Ascending aorta (tissue), 2 donors: ENCODE data around the gene TRIM52. TPM values are rescaled to one million over a fixed set of nuclear protein-coding genes. Genes with fewer than 3 reads are reported as not detected.
"Not testable (repeated sequence)": the region's sequence is repeated elsewhere in the genome, so short reads cannot be mapped to it uniquely, and the experiment has no call there.

ENCODE experiments used
- DNase-seq, 2 donors: peaks; one replicate each; pipeline ENCODE4 v3.0.0-alpha.2; 2019; ENCODE audit warnings: low spot score in 2 of 2
- H3K27ac ChIP-seq, 2 donors: fragments of 200-600 bp; sonication (generic); one replicate each; pipeline ENCODE4 v1.5.1; 2016 to 2017; ENCODE audit warnings: mild to moderate bottlenecking in 1 of 2
- H3K27me3 ChIP-seq: fragments of 200-600 bp; sonication (generic); one replicate; pipeline ENCODE4 v1.5.1; 2017
- H3K36me3 ChIP-seq, 2 donors: fragments of 200-600 bp; sonication (generic); one replicate each; pipeline ENCODE4 v1.5.1; 2016
- H3K4me1 ChIP-seq, 2 donors: fragments of 200-600 bp; sonication (generic); one replicate each; pipeline ENCODE4 v1.5.1; 2016 to 2017; ENCODE audit warnings: mild to moderate bottlenecking in 1 of 2
- H3K4me3 ChIP-seq, 2 donors: fragments of 200-600 bp; sonication (generic); one replicate each; pipeline ENCODE4 v1.5.1; 2016 to 2017; ENCODE audit warnings: mild to moderate bottlenecking in 1 of 2
- H3K9me3 ChIP-seq, 2 donors: fragments of 200-600 bp; sonication (generic); one replicate each; pipeline ENCODE4 v1.5.1; 2016
- intact Hi-C: fragments of 100-400 bp; cut with DNase I; formaldehyde crosslinking; loops from one replicate; pipeline ENCODE4 v1.15.1; 2023
- total RNA-seq: library from RNA; depleted of rRNA; stranded (reverse); fragments of >200 nt; gene quantifications from one replicate; pipeline ENCODE4 v1.1.0, GENCODE V29; 2016
- TF ChIP-seq, protein P1 (sequence below), 3 experiments: fragments of 200-600 bp in 2 of 3; fragments of 450-650 bp in 1 of 3; sonication (generic) in 2 of 3; IDR thresholded peaks; one replicate each; pipeline ENCODE4 v1.5.1; 2016 to 2019; ENCODE audit warnings: antibody characterized with exemption in 3 of 3, mild to moderate bottlenecking in 1 of 3, moderate library complexity in 1 of 3

Gene TRIM52
- total RNA-seq, 1 donor from 2014 or later: 21.2 TPM

DNA sequence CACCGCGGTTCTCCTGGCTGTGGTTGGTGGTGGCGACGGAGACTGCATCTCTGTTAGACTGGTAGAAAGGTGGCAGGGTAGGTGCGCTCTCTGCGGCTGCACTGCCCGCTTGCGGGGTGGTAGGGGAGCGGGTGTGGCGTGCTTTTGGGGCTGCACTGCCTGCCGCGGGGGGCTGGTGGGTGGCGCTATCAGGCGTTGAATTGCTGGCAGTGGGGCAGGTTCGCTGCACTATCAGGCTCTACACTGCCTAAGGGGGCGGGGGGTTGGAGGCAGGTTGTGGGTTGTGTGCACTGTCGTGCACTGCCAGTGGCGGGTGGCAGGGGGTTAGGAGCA, 21.0 kb upstream of the TRIM52 start:
- intact Hi-C loops: no loop called here
- H3K36me3 ChIP-seq: no peaks in the 10 kb centered on the region
- no peak for DNase-seq
- no peak overlapping the region for H3K4me3 ChIP-seq
- H3K27me3 ChIP-seq: no peaks in the 10 kb centered on the region
- H3K4me1 ChIP-seq: no peaks in the 10 kb centered on the region
- H3K27ac ChIP-seq: no peak overlapping the region
- TF ChIP-seq, protein P1, sequence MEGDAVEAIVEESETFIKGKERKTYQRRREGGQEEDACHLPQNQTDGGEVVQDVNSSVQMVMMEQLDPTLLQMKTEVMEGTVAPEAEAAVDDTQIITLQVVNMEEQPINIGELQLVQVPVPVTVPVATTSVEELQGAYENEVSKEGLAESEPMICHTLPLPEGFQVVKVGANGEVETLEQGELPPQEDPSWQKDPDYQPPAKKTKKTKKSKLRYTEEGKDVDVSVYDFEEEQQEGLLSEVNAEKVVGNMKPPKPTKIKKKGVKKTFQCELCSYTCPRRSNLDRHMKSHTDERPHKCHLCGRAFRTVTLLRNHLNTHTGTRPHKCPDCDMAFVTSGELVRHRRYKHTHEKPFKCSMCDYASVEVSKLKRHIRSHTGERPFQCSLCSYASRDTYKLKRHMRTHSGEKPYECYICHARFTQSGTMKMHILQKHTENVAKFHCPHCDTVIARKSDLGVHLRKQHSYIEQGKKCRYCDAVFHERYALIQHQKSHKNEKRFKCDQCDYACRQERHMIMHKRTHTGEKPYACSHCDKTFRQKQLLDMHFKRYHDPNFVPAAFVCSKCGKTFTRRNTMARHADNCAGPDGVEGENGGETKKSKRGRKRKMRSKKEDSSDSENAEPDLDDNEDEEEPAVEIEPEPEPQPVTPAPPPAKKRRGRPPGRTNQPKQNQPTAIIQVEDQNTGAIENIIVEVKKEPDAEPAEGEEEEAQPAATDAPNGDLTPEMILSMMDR (IDR thresholded peaks at IDR 0.05): no peak
- no peaks in the 10 kb centered on the region for H3K9me3 ChIP-seq

DNA sequence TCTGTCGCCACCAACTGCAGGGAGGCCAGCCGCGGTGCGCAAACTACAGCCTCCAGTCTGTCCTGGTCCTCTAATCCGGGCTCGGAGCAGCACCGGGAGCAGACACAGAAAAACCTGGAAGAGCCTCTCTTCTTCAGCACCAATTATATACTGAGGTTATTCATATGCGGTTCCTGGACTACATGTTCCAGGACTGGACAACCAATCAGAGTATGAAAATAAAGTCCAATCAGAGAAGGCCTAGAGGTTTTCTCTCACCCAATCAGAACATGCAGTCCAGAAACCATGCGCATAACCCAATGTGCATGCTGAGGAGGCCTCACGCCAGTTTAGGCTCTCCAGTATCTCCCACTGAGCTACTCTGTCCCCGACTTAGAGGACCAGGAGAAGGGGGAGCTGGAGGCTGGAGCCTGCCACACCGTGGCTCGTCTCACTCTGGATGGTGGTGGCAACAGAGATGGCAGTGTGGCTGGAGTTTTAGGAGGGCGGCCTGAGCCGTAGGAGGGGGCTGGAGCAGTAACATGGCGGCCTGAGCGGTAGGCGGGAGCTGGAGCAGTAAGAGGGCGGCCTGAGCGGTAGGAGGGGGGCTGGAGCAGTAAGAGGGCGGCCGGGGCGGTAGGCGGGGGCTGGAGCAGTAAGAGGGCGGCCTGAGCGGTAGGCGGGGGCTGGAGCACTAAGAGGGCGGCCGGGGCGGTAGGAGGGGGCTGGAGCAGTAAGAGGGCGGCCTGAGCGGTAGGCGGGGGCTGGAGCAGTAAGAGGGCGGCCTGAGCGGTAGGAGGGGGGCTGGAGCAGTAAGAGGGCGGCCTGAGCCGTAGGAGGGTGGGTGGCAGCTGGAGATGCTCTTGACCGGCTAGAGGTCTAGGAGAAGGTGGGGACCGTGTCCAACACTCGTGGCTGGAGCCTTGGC, 20.4 kb upstream of the TRIM52 start:
- no peaks in the 10 kb centered on the region for H3K27me3 ChIP-seq
- H3K4me3 ChIP-seq: no peak overlapping the region
- intact Hi-C loops: no loop called here
- H3K9me3 ChIP-seq: no peaks in the 10 kb centered on the region
- H3K27ac ChIP-seq: no peak overlapping the region
- no peaks in the 10 kb centered on the region for H3K4me1 ChIP-seq
- no peaks in the 10 kb centered on the region for H3K36me3 ChIP-seq
- DNase-seq: no peak
- TF ChIP-seq, protein P1 (IDR thresholded peaks at IDR 0.05): no peak

DNA sequence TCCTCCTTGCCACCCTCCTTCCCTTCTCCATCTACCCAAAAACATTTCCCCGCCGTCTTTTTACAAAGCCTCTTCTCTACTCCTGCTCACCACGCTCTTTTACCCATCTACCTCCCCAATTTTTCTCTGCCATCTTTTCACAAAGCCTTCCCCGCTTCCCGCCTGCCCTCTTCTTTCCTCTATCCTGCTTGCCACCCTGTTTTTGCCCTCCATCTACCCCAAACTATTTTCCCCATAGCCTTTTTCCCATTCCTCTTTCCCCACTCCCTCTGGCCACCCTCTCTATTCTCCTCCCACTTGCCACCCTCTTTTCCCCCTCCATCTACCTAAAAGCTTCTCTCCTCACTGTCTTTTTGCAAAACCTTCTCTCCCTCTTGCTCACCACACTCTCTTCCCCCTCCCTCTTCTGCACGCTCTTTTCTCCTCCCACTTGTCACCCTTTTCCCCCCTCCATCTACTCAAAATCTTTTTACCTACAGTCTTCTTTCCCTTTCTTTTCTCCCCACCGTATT, 19.4 kb upstream of the TRIM52 start:
- Histone ChIP-seq H3K27ac (no peak overlapping the region), H3K9me3 (no peaks in the 10 kb centered on the region), H3K27me3 (no peaks in the 10 kb centered on the region), H3K4me3 (no peak overlapping the region), H3K4me1 (no peaks in the 10 kb centered on the region), H3K36me3 (no peaks in the 10 kb centered on the region)
- intact Hi-C loops: no loop called here
- TF ChIP-seq, protein P1 (IDR thresholded peaks at IDR 0.05): no peak
- DNase-seq: no peak

DNA sequence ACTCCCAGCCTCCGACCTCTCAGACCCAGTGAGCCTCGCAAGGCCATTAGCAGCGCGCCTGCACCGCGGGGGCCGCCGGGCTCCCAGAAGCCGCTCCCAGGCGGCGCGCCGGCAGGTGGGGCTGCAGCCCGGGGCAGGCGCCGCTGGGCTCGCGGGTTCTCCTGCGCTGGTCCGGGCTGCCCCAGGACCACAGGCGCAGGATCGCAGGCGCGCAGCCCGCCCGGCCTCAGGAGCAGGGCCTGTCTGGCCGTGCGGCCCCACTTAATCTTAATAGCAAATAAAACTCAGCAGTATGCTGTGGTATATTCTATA, 12.4 kb upstream of the TRIM52 start:
- H3K27ac ChIP-seq, intact Hi-C loops, H3K4me3 ChIP-seq, H3K9me3 ChIP-seq, H3K4me1 ChIP-seq, DNase-seq, H3K36me3 ChIP-seq, H3K27me3 ChIP-seq: not testable (repeated sequence)

DNA sequence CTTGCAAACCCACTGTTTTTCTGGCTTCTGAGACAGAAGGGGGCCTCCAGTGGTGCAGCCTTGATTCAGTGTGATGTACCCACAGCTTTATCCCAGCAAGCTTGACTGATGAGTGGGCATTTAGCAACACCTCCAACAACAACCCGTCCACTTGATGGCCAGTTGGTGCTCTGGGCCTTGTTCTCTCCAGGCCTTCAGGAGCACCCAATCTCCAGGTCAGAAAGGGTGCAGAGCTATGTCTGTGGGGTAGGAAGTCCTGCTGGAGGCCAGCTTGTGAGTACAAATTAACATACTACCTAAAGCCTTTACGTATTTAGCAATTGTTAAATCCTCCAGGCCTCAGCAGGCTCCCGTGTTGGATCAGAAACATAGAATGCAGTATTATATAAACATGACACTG, 10.1 kb upstream of the TRIM52 start:
- H3K4me1 ChIP-seq: no peaks in the 10 kb centered on the region
- intact Hi-C loops: no loop called here
- H3K4me3 ChIP-seq: no peak overlapping the region

DNA sequence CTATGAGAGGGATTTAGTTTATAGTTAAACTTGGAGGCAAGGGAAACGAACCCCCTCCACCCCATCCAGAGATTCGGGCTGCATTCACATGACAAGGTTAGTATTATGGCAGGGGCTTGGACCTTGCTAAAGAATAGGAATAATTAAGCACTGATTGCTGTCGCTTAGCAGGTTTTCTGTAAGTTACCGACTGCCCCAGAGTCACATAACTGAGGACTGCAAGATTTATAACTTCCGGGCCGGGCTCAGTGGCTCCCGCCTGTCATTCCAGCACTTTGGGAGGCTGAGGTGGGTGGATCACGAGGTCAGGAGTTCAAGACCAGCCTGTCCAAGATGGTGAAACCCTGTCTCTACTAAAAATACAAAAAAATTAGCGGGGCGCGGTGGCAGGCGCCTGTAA, 7.0 kb upstream of the TRIM52 start:
- H3K36me3 ChIP-seq, DNase-seq, H3K27ac ChIP-seq, H3K4me1 ChIP-seq, H3K27me3 ChIP-seq, H3K9me3 ChIP-seq, intact Hi-C loops, H3K4me3 ChIP-seq: not testable (repeated sequence)

More for the DNA sequence above, 10.1 kb upstream of the TRIM52 start:
- H3K36me3 ChIP-seq: no peaks in the 10 kb centered on the region
- H3K9me3 ChIP-seq: no peaks in the 10 kb centered on the region
- no peak overlapping the region for H3K27ac ChIP-seq
- TF ChIP-seq, protein P1 (IDR thresholded peaks at IDR 0.05): no peak
- no peak for DNase-seq
- H3K27me3 ChIP-seq: no peaks in the 10 kb centered on the region

DNA sequence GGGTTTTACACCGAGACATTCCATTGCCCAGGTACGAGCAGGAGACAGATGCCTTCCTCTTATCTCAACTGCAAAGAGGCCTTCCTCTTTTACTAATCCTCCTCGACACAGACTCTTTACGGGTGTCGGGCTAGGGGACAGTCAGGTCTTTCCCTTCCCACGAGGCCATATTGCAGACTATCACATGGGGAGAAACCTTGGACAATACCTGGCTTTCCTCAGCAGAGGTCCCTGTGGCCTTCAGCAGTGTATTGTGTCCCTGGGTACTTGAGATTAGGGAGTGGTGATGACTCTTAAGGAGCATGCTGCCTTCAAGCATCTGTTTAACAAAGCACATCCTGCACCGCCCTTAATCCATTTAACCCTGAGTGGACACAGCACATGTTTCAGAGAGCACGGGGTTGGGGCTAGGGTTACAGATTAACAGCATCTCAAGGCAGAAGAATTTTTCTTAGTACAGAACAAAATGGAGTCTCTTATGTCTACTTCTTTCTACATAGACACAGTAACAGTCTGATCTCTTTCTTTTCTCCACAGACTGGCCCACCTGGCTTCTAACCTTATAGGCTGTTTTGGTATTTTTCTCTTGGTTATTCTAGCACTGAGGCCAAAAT, 6.5 kb upstream of the TRIM52 start:
- H3K4me1 ChIP-seq, intact Hi-C loops, H3K27ac ChIP-seq, DNase-seq, H3K27me3 ChIP-seq, H3K4me3 ChIP-seq, H3K36me3 ChIP-seq, H3K9me3 ChIP-seq: not testable (repeated sequence)
